GM21526 (cell line): Measurements from ENCODE around the gene CD300LB.

Source experiments
- ATAC-seq: cut with Tn5 transposase; IDR thresholded peaks from one replicate; pipeline ENCODE4 v1.9.1; 2021; ENCODE audit warnings: moderate library complexity; ENCODE audit not compliant: unreplicated experiment, low FRiP score

CD300LB gene

DNA sequence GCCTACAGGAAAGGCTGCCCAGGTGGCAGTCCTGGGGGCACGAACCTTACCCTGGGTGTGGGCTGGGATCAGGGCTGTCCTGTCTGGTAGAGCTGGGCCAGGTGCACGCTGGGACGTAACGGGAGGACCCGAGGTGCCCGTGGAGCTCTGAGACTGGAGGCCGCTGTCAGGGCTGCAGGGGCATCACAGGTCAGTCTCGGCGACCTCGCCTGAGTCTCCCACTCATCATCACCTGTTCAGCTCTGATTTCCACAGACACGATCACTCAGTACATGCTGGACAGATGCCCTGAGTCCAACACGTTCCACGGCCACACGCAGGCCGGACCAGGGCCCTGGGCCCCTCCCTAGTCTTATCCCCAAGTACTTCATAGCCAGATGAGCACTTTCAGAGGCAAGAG lies 19.3 kb upstream of the CD300LB start:
- ATAC-seq = no peak

DNA sequence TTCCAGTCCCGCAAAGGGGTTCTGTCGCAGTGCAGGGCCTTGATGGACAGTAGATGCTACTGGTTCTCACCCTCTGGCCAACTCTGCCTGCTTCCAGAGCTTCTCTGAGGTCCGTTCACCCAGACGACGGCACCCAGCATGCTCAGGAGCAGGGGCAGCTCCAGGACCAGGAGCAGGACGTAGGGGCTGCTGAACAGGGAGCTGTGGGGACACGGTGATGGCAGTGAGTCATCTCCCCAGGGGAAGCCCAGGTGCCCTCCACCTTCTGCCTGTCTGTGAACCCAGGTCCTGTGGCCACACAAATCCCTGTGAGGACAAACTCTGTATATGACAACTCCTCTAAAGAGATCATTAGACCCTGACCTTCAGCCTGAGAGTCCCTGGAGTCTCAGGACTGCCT lies 18.1 kb upstream of the CD300LB start:
- ATAC-seq = no peak

DNA sequence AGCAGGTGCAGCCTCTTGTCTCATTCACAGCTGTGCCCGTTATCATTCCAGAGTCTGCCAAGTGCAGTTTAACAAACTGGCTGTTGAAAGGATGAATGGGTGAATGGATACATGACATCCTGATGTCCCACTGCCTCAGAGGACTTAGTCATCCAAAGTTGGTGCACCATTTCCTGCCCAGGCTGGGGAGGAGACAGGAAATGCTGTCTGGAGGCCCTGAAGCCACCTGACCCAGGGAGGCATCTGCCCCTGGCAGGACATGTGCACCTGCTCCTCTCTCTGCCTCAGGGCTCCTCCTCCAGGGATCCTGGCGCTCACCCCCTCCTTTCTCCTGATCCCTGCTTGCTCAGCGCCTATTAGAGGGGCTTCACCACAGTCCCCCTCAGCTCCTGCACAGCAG lies 16.5 kb upstream of the CD300LB start:
- ATAC-seq = no peak

DNA sequence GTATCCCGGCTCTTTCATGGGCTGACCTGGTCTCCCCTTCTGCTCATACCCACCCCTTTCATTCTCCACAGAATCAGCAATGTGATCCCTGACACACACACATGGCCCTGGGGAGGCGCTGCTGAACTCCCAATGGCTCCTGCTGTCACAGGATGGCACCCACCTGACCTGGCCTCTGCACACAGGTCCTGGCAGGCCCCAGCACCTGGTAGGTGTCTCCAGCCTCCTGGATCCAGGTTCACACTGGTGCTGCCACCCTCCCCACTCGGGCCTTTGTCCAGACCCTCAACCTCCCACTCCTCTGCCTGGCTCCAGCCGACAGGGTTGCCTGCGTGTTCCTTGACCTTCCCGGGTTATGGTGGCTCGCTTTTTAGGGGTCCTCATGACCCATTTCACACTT lies 16.0 kb upstream of the CD300LB start:
- ATAC-seq = no peak

DNA sequence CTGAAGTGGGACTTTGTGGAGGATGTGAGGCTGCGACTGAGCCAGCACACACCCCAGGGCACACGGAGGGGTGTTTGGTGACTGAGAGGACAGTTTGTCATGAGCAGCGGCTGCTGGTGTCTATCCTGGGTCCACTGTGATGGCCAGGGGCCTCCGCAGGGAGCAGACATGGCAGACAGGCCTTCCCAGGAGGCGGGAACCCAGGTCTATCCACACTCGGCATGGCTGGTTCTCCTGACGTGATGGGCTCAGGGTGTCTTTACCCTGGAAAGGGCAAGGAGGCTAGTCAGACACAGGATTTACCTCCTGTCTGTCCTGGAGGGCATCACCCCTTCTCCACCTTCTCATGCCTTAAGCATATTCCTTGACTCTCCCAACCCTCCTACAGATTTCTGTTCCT lies 15.3 kb upstream of the CD300LB start:
- ATAC-seq = no peak

GRCh38 chr17:74545843-74546230 lies 14.6 kb upstream of the CD300LB start, which contains the start of gene CD300C:
Gene CD300C (minus strand): TSS chr17:74546115. CDS start chr17:74545782, 333 bp downstream.
- ATAC-seq = no peak

DNA sequence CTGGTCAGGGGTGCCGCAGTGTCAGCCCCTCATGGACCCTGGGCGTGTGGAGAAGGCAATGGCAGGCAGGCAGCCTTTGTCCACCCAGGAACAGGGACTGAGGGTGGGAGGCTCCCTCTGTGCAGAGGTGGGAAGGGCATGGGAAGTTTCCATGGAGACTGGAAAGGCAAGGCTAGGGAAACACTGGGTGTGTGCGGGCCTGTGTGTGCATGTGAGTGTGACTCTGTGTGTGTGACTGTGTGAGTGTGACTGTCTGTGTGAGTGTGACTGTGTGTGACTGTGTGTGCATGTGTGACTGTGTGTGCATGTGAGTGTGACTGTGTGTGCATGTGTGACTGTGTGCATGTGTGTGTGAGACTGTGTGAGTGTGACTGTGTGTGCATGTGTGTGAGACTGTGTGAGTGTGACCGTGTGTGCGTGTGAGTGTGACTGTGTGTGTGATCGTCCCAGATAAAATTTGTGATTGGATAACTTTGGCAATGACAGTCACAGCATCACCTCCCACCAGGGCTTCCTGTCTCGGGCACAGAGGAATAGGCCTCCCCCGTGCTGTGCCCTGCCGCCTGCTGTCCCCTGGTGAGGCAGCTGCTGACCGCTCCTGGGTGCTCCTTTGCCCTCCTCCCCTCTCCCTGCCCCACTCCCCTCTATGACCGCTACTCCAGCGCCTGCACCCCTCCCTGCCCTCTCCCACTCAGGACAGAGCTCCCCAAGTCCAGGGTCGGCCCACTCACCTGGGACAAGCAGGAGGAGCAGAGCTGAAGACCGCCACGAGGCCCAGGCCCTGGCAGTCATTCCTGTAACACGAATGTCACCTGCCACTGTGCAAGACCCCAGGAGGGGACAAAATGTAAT lies 13.9 kb upstream of the CD300LB start:
- no peak for ATAC-seq

GRCh38 chr17:74543891-74544760 lies 12.9 kb upstream of the CD300LB start:
- ATAC-seq = no peak

- ATAC-seq = no peak
These were observed 12.1 kb upstream of the CD300LB start for GRCh38 chr17:74543406-74543805.

DNA sequence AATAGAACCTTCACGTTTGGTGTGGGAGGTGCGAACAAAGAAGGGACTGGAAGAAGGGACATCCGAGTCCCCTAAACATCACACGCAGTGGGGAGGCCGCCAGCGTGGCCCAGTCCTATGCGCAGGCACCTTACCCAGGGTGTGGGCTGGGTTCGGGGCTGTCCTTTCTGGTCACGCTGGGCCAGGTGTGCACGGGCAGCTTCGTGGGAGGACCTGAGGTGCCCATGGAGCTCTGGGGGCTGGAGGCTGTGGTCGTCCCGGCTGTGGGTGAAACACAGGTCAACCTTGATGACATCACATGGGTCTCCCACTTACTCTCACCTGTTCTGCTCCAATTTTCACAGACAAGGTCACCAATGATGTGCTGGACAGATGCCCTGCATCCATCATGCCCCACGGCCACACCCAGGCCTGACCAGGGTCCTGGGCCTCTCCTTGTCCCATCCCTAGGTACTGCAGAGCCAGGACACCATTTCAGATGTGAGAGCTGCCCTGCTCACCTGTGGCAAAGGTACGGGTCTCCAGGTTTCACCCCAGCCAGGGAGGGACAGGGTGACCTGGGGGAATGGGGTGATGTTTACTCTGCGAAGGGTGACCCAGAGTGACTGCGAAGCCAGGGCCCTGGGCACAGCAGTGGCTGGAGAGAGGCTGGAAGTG lies 11.6 kb upstream of the CD300LB start:
- no peak for ATAC-seq

DNA sequence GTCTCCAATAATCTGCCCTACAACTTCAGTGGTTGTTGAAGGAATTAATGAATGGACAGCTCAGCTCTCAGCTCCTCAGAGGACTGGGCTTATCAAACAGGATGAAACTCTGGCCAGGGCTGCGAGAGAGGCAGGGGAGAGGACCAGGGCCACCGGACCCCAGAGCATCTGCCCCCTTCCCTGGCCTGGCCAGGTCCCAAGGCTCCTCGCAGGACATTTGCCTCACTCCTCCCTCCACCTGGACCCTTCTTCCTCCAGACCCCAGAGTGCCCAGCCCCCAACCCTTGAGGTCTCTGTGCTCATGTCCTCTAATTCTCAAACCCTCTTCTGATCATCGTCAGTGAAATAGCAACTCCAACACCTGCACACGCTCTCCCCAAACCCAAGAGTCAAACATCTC lies 10.9 kb upstream of the CD300LB start:
- ATAC-seq = no peak

GRCh38 chr17:74541176-74542111 lies 10.2 kb upstream of the CD300LB start:
- ATAC-seq = no peak

- ATAC-seq = no peak
These were observed 8.1 kb upstream of the CD300LB start for GRCh38 chr17:74539281-74539820.

DNA sequence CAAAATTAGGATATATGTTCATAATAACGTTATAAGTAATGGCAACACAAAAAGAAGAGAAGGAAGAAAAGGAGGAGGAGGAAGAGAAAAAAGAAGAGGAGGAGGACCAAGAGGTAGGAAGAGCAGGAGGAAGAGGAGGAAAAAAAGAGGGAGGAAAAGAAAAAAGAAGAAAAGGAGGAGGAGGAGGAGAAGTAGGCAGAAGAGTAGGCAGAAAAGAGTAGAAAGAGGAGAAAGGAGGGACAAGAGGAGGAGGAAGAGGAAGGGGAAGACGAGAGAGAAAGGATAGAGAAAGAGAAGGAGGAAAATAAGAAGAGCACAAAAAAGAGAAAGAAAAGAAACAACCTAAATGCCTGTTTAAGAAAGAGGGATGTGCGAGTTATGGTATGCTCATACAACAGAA lies 5.6 kb upstream of the CD300LB start:
- ATAC-seq = no peak

- no peak for ATAC-seq
These were observed 840 bp upstream of the CD300LB start for GRCh38 chr17:74532115-74532514.

DNA sequence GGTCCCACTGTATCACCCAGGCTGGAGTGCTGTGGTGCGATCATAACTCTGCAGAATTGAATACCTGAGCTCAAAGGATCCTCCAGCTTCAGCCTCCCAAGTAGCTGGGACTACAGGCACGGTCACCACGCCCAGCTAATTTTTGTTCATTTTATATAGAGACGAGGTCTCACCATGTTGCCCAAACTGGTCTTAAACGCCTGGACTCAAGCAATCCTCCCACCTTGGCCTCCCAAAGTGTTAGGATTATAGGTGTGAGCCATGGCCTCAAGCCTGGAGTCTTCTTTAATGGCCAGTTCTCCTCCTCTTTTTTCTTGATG lies 484 bp downstream of the CD300LB start:
- no peak for ATAC-seq

DNA sequence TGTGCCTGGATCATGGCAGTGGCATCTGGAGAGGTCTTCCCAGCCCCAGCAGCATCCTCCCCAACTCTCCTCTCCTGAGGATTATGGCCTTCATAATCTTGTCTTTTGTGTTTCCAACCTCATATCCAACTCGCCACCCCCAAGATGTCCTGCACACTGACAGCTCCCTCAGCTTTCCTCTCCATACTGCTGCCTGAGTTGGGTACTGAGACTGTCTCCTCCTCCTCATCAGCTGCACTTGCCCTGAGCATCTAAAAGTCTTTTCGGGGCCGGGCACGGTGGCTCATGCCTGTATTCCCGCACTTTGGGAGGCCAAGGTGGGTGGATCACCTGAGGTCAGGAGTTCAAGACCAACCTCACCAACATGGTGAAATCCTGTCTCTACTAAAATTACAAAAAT lies 2.0 kb downstream of the CD300LB start:
- ATAC-seq = no peak

GRCh38 chr17:74528491-74529199 lies 2.6 kb downstream of the CD300LB start:
- ATAC-seq = peak; percentile 73

DNA sequence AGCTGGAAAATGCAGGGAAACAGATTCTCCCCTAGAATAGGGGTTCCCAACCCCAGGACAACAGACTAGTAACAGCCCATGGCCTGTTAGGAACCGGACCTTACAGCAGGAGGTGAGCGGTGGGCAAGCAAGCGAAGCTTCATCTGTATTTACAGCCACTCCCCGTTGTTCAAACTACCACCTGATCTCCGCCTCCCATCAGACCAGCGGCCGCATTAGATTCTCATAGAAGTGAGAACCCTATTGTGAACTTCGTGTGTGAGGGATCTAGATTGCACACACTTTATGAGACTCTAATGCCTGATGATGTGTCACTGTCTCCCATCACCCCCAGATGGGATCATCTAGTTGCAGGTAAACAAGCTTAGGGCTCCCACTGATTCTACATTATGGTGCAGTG lies 3.5 kb downstream of the CD300LB start:
- ATAC-seq = no peak
